IPS-18c (cell line): ENCODE data around the gene SORCS2.

ENCODE experiments used
- H3K4me3 ChIP-seq: 2 replicates; pipeline ENCODE4 v1.7.0; 2013; ENCODE audit warnings: low read depth, mild to moderate bottlenecking, low read length, moderate library complexity; ENCODE audit not compliant: insufficient read depth
- H3K9me3 ChIP-seq: one replicate; pipeline ENCODE4 v1.6.1; 2013; ENCODE audit warnings: mild to moderate bottlenecking, low read length, moderate library complexity; ENCODE audit not compliant: control insufficient read depth, insufficient read depth

The SORCS2 gene

DNA sequence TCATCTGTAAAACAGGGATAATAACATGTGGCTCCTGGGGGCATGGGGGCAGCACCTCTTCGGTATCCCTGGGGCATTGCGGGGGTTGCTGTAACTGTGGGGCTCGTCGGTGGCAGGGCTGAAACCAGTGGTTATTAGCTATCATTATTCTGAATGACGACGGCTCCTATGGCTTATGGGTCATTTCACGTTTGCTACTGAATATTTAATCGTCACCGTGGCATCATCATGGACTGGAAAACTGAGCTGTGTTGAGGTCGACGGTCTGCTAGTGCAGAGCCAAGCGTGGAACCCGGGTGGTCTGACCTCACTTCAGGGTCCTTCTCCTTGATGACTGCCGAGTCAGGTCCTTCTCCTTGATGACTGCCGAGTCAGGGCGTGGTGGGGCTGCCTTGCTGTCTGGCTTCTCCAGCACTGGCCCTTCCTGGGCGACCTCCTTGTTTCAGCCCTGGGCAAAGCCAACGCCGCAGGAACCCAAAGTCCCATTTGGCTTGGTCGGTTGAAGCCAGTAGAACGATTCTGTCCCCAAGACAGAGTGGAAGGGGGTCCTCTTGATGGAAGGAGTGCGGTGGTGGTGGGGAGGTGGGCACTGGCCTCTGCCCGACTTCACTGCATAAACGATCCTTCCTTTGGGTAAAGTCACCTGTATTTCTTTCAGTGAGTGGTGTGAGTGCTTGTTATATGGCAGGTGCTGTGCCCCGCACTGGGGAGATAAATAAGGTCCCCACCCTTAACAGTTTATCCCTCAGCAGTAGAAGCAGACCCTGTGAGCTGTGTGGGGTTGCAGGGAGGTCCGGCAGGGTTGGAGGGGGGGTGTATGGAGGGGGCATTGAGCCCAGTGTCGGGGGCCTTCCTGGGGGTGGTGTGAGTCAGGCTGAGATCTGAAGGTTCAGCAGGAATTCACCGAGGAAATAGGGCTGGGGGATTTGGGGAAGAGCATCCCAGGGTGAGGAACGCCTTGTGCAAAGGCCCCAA, 201.6 kb downstream of the SORCS2 start:
- H3K9me3 ChIP-seq = no peaks in the 10 kb centered on the region
- H3K4me3 ChIP-seq = peak overlapping the region; percentile 9; the same call in 1 of the 2 replicates

DNA sequence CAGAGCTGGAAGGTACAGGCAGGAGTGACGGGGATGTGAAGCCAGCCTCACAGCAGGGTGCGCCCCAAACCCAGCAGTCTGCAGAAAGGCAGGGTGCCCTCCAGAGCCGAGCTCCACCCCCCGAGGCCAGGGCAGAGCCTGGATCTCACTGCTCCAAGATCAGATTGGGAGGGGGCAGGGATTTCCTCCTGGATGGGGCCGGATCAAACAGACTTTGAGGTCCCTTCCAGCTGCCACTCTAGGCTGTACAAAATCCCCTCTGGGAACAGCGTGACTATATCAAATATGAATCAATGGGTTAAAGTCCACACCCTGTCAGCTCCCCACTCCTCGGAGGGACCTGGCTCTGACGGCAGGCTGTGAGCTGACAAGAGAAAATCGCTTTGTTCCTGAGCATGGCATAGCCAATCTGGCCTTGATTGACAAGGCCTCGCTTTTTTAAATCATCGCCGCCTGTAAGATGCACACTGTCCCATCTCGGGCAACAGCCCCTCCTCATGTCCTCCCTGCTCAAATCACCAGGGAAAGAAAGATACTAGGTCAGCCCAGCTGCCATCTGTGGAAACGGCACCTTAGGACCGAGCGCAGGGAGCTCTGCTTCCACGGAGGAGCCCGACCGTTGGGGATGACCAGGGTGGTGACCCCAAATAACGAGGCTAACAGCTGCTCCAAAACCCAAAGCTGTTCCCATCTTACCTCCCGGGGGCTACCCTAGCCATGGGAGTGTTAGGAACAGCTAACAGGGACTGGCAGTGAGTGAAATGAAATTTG, 202.5 kb downstream of the SORCS2 start:
- Histone ChIP-seq H3K4me3 (no peak overlapping the region), H3K9me3 (no peaks in the 10 kb centered on the region)

DNA sequence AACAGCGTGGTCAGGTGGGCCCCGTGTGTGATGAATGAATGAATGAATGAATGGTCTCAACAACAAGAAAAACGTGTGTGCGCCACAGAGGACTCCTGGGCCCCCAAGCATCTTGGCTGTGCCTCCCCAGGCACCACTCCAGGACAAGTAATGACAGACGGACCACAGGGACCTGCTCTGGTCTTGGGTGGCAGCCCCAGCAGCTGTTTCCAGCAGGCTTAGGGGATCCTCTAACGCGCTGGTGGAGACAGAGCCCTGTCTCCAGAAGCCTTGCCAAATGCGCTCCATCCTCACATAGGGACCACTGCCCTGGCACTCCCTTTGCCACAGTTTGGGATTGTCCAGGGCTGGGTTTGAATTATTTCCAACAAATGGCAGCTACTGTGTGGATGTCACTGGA, 203.3 kb downstream of the SORCS2 start:
- no peaks in the 10 kb centered on the region for H3K9me3 ChIP-seq
- no peak overlapping the region for H3K4me3 ChIP-seq

DNA sequence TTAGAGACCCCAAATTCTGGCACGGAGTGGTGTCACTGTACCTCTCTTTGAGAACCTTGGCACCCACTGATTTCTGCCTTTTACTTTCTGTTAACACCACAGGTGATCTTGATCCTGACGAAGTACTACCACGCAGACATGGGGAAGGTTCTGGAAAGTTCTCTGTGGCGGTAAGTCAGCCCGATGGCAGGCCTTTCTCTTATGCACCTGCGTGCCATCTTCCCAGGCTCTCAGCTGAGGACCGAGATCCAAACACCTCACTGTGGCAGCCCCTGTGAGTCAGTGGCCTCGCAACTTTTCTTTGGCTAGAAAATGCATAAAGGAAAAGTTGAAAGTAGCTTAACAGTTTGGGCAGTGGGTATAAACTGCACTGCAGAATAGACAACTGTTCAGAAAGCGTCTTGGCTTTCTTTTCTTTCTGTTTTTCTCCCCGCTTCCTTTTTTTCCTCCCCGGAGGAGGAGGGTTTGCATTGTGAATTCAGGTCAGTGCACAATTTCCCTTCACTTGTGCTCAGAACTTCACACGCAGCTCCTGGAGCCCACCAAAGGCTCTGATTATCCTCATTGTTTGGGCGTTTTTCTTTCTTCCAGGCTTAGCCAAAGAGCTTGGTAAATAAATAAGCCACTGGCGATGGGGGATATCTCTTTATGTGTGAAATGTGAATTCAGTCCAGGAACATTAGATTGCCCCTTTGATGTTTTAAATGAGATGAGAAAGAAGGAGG, 204.0 kb downstream of the SORCS2 start:
- Histone ChIP-seq H3K4me3 (no peak overlapping the region), H3K9me3 (no peaks in the 10 kb centered on the region)

DNA sequence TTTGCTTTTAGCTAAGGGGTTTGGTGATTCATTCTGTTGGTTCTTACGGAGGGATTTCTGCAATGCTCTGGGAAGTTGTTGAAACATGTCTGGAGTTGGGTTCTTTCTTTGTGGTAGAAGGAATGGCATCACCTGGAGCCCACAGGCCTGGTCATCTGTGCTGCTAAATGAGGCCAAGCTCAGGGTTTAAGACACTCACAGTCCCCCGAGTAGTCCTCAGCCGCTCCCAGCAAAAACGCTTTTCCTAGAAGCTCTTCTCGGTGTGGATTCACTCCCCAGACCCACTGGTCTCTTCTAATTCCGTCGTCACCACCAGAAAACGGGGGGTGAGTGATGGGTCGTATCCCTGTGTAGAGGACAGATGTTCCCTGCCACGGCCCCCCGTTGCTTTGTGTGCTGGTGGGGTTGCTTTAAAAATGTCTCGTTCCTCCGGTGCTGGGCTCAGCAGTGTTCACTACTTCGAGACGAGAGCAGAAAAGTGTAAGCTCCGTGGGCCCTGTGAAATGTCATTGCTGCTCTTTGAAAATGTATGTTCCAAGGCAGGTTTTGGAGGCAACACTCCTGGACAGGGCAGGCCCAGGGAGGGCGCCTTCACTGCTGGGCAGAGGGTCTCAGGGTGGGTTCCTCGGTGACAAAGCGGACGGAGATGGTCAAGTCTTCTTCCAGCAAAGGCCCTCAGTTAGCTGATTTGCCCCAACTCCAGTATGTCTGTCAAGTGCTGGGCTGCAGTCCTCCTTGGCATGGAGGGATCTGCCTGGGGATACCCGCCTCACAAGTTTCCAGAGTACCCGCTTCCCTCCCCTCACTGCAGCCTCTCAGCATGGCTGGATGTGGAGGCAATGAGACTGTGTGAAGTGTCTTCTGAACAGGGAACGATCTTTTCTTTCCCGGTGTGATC, 205.1 kb downstream of the SORCS2 start:
- H3K4me3 ChIP-seq = no peak overlapping the region
- no peaks in the 10 kb centered on the region for H3K9me3 ChIP-seq

DNA sequence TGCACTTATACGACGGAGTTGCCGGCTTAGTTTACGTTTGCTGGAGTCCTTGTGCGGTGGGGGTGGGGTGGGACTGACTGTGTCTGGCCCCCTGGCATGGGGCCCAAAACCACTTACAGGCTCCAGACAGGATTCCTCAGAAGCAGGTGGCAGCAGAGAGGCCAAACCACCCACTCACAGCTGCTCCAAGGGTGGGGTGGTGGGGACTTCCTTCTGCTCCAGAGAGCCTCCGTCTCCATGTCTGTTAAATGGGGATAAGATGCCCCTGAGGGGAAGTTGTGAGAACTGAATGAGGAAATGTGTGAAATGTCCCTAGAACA, 205.7 kb downstream of the SORCS2 start:
- H3K9me3 ChIP-seq = no peaks in the 10 kb centered on the region
- no peak overlapping the region for H3K4me3 ChIP-seq

DNA sequence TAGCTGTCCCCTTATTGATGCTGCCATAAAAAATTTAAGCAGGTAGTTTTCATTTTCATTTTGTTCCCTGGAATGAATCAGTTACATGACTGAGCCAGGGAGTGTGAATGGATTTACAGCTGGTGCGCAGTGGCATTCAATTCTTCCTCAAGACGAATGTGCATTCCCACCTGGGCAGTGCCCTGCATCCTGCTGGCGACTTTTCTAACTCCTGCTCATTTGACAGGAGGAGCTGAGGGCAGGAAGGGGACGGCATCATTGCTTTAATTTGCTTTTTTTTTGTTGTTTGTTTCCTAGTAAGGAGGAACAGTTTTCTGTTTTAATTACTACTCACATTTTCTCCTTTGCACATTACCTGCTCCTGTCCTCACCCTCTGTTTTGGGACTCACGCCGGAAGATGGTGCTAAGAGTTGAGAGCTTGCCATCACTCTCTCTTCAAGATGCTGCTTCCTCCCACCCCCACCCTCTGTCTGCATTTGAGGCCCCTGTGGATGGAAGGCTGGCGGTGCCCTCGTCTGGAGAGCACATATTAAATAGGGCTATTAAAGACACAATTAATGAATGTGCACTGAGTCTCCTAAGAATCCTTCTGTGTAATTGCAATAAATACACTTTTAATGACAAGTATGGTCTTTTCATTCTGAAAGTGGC, 206.6 kb downstream of the SORCS2 start:
- H3K4me3 ChIP-seq = no peak overlapping the region
- H3K9me3 ChIP-seq = no peaks in the 10 kb centered on the region

DNA sequence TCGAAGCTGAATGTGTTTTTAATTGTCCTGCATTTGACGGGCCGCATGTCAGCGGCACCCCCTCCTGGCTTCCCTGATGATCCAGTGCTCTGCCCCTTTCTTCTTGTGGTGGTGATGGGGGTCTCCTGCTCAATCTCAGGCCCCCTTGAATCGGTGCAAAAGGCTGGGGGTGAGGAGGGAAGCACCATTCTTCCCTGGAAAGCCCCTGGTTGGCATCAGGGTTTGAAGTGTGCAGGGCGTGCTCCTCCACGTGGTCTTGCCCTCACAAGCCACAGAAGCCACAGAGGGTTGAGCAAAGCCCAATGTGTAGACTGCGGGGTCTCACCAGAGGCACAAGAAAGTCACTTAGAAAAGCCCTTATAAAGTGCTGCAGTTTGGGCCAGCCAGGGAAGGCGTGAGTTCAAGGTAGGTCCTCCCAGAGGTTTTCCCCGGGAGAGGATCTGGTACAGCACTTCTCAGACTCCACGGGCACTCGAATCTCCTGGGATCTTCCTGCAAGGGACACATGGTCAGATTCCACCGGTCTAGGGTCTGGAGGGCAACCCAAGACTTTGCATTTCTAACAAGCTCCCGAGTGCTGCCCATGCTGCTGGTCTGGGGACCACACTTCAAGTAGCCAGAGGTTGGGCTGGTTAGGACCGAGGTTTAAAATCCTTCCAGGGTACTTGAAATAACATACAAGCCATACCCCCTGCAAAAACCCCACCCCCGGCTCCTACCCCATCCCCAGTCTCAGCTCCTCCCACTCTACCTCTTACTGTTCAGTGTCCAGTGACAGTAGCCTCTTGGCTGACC, 207.3 kb downstream of the SORCS2 start:
- Histone ChIP-seq H3K4me3 (no peak overlapping the region), H3K9me3 (no peaks in the 10 kb centered on the region)

DNA sequence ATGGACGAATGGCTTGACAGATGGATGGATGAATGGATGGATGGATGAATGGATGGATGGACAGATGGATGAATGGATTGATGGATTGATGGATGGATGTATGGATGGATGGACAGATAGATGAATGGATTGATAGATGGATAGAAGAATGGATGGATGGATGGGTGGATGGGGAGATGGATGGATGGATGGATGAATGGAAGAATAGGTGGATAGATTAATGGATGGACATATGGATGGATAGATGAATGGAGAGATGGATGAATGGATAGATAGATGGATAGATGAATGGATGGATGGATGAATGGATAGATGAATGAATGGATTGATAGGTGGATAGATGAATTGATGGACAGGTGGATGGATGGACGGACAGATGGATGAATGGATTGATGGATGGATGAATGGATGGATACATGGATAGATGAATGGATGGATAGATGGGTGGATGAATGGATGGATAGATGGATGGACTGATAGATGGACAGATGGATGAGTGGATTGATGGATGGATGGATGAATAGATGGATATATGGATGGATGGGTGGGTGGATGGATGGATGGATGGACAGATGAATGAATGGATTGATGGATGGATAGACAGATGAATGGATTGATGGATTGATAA, 208.4 kb downstream of the SORCS2 start:
- H3K4me3 ChIP-seq = no peak overlapping the region

DNA sequence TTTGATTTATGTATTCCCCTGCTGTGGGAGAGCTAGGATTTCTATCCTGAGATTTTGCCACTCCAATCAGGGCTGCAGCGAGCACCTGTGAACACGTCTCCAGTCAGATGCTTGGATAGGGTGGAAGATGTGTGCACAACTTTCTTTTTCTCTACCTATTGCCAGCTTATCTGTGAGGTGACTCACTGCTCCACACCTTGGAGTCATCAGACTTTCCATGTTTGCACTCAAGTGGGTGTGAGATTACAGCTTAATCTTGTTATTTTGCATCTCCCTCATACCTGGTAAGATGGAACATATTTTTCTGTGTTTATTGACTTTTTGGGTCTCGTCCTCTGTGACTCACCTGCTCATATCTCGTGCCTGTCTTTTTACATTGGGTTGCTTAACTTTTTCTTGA, 210.2 kb downstream of the SORCS2 start:
- H3K4me3 ChIP-seq = no peak overlapping the region
- H3K9me3 ChIP-seq = no peaks in the 10 kb centered on the region

More for the DNA sequence above, 208.4 kb downstream of the SORCS2 start:
- no peaks in the 10 kb centered on the region for H3K9me3 ChIP-seq

DNA sequence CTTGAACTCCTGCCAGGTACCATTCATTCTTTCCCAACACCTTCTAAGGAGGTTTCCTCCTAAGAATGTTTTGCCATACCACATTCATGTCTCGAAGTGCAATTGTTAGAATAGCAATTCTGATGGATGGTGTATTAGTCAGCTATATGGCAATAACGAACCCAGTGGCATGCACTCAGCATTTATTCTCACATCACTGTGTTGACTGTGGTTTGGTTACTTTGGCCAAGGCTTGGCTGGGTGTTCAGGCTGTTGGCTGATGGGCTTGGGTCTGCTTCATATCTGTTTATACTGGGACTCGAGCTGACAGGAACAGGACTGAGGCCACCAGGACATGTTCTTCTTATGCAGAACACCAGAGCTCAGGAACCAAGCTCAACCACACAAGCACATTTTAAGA, 210.7 kb downstream of the SORCS2 start:
- Histone ChIP-seq H3K4me3 (no peak overlapping the region), H3K9me3 (no peaks in the 10 kb centered on the region)

DNA sequence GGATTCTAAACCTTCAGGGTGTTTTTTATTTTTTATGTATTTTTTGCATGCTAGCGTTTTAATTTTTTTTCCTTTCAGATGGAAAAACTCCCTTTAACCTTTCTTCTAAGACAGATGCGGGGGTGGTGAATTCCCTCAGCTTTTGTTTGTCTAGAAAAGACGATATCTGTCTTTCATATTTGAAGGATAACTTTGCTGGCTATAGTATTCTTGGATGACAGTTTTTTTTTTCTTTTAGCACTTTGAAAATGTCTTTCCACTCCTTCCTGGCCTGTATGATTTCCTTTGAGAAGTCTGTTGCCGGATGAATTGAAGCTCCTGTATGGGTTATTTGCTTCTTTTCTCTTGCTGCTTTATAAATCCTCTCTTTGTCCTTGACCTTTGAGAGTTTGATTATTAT, 215.8 kb downstream of the SORCS2 start:
- H3K9me3 ChIP-seq = no peaks in the 10 kb centered on the region

DNA sequence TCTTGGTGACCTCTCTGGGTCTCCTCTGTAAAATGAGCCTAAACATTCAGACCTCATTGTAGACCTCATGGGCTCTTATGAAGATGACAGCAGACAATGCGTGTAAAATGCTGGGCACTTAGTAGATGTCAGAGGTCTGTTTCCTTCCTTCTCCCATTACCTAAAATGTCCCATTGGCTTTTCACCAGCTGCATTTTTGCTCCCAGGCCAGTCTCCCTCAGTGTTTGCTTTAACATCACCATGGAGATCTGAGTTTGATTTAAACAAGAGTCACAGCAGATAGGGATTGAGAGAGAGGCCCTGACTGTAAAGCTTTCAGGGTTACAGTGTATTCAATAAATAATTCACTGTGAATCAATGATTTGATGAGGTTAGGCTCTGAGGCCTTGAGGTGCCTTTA, 218.1 kb downstream of the SORCS2 start:
- H3K9me3 ChIP-seq = no peaks in the 10 kb centered on the region
- no peak overlapping the region for H3K4me3 ChIP-seq

More for the DNA sequence above, 215.8 kb downstream of the SORCS2 start:
- H3K4me3 ChIP-seq = no peak overlapping the region

DNA sequence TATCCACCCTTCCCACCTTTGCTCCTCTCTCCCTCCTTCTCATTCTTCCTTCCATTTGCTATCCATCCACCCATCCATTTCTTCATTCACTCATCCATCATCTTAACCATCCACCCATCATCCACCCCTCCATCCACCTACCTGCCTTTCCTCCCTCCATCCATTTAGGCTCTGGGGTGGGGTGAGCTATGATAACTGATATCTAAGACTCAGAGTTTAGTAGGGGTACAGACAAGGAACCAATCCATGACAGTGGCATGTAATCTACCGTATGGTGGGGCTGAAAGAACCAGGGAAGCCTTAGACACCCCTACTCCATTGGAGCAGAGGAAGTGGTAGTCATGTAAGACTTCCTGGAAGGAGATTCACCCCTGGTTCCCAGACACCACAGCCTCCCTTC, 219.2 kb downstream of the SORCS2 start:
- Histone ChIP-seq H3K9me3 (no peaks in the 10 kb centered on the region), H3K4me3 (no peak overlapping the region)

DNA sequence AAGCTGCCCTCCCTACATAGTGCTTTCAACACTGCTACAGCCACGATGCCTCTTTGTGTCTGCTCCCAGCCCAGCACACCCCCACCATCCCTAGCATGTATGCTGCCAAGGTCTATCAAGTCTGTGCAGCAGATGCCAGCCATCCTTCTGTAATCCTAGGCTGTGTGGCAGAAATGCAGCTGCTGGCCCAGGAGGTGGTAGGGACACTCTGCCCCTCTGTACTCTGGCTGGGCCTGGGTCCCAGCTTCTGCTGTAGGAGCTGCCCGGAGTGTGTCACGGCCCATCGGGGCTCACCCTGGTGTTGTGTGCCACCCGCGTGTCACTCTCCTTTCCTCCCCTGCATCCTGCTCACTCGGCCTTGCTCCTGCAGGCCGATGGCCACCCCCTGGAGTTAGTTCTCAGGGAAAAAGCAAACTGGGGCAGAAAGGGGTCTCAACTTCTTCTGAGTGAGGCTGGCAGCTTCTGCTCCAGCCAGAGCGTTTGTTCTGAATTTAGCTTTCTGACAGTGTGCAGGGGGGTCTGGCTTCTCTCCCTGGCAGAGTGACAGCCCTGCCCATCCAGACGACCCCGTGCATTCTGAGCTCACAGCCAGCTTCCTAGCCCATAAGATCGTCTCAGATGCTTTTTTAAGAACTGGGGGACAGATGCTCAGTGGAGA, 219.7 kb downstream of the SORCS2 start:
- H3K4me3 ChIP-seq = no peak overlapping the region
- no peaks in the 10 kb centered on the region for H3K9me3 ChIP-seq
